HCT116 (cell line): ENCODE data around the gene SLC9A9. TPM values are rescaled to one million over a fixed set of nuclear protein-coding genes. Genes with fewer than 3 reads are reported as not detected.

Experiments used
- ATAC-seq: fragments of 200-7000 bp; cut with Tn5 transposase; 2 replicates; pipeline ENCODE4 v1.9.1; 2020; ENCODE audit warnings: mild to moderate bottlenecking, moderate library complexity
- BruUV-seq: library from RNA; stranded (reverse); fragments of 400-500 nt; replicated peaks from 2 replicates; lab custom pipeline; 2021; lab: Mats Ljungman, UMichigan
- CTCF ChIA-PET: fragments of 300-600 bp; sonication (Branson Sonifier 250); formaldehyde crosslinking; loops from one replicate; lab custom pipeline; 2021; ENCODE audit warnings: antibody characterized with exemption; lab: Charles Lee
- POLR2A ChIA-PET: fragments of 300-600, 350-600 bp; sonication (Branson Sonifier 250); formaldehyde crosslinking; loops from one replicate; lab custom pipeline; 2021; ENCODE audit warnings: antibody characterized with exemption; lab: Charles Lee
- RAD21 ChIA-PET, 2 experiments: fragments of 300-600 bp; sonication (Branson Sonifier 250); formaldehyde crosslinking; loops; one replicate each; lab custom pipeline; 2023; ENCODE audit warnings: low total read pairs in 2 of 2; ENCODE audit not compliant: uncharacterized antibody in 2 of 2, unreplicated experiment in 2 of 2, low non-redundant PET in 1 of 2; lab: Charles Lee
- DNase-seq: peaks from one replicate; pipeline ENCODE4 v3.0.0-alpha.2; 2010; ENCODE audit warnings: low read depth, low spot score
- H2AFZ ChIP-seq: fragments of 200-600 bp; shearing (Covaris generic), sonication (generic); 2 replicates; pipeline ENCODE4 v1.6.1; 2017; ENCODE audit warnings: low read depth, mixed run types, mixed read lengths, antibody characterized with exemption, low read length; ENCODE audit not compliant: poor library complexity, severe bottlenecking
- H3K27ac ChIP-seq: 2 replicates; pipeline ENCODE4 v1.5.1; 2012; ENCODE audit warnings: low read depth, low read length
- H3K27me3 ChIP-seq: fragments of 200-600 bp; sonication (generic); 2 replicates; pipeline ENCODE4 v1.6.1; 2016; ENCODE audit warnings: mixed run types, low read length, mixed read lengths; ENCODE audit not compliant: insufficient read depth
- H3K36me3 ChIP-seq, 2 experiments: fragments of 200-500 bp in 1 of 2; fragments of 200-600 bp in 1 of 2; sonication (Bioruptor generic) in 1 of 2; sonication (generic) in 1 of 2; 2 replicates each; pipeline versions ENCODE4 v1.5.1 to v1.6.1; 2014 to 2016; ENCODE audit warnings: low read length in 2 of 2, inconsistent platforms in 1 of 2, mixed read lengths in 1 of 2, mixed run types in 1 of 2; ENCODE audit not compliant: insufficient read depth in 2 of 2, control insufficient read depth in 1 of 2
- H3K4me1 ChIP-seq, 2 experiments: fragments of 200-600 bp in 1 of 2; sonication (generic) in 1 of 2; 2 replicates each; pipeline versions ENCODE4 v1.5.1 to v1.6.1; 2012 to 2017; ENCODE audit warnings: low read length in 2 of 2, inconsistent platforms in 1 of 2, mild to moderate bottlenecking in 1 of 2, mixed read lengths in 1 of 2, mixed run types in 1 of 2, moderate library complexity in 1 of 2; ENCODE audit not compliant: insufficient read depth in 2 of 2, control insufficient read depth in 1 of 2
- H3K4me2 ChIP-seq: fragments of 200-600 bp; sonication (generic); 2 replicates; pipeline ENCODE4 v1.6.1; 2017; ENCODE audit warnings: mixed run types, low read length, mixed read lengths
- H3K4me3 ChIP-seq, 2 experiments: fragments of 200-600 bp in 1 of 2; sonication (generic) in 1 of 2; replicated peaks in 1 of 2; 2 replicates each; pipeline ENCODE4 v1.5.1; 2011 to 2016; ENCODE audit warnings: low read length in 2 of 2, control low read depth in 1 of 2, low read depth in 1 of 2, mild to moderate bottlenecking in 1 of 2, mixed read lengths in 1 of 2, mixed run types in 1 of 2
- H3K79me2 ChIP-seq: fragments of 200-600 bp; sonication (generic); 2 replicates; pipeline ENCODE4 v1.6.1; 2017; ENCODE audit warnings: mild to moderate bottlenecking, mixed run types, low read length, moderate library complexity, mixed read lengths; ENCODE audit not compliant: insufficient read depth
- H3K9ac ChIP-seq: fragments of 200-600 bp; sonication (generic); 2 replicates; pipeline ENCODE4 v1.6.1; 2016; ENCODE audit warnings: low read length, mixed read lengths
- H3K9me2 ChIP-seq: fragments of 200-600 bp; sonication (generic), shearing (Covaris generic); 2 replicates; pipeline ENCODE4 v1.6.1; 2017; ENCODE audit warnings: mixed run types, mild to moderate bottlenecking, moderate library complexity; ENCODE audit not compliant: insufficient read depth
- H3K9me3 ChIP-seq, 2 experiments: fragments of 200-500 bp in 1 of 2; fragments of 200-600 bp in 1 of 2; sonication (Bioruptor generic) in 1 of 2; sonication (generic) in 1 of 2; 2 replicates each; pipeline ENCODE4 v1.6.1; 2014 to 2017; ENCODE audit warnings: low read length in 2 of 2, mixed read lengths in 2 of 2, inconsistent platforms in 1 of 2, low read depth in 1 of 2, mild to moderate bottlenecking in 1 of 2, mixed run types in 1 of 2, moderate library complexity in 1 of 2; ENCODE audit not compliant: control insufficient read depth in 1 of 2, insufficient read depth in 1 of 2
- H4K20me1 ChIP-seq: fragments of 200-600 bp; sonication (generic), shearing (Covaris generic); 2 replicates; pipeline ENCODE4 v1.6.1; 2017; ENCODE audit warnings: mixed run types, mild to moderate bottlenecking, moderate library complexity; ENCODE audit not compliant: insufficient read depth
- ATF3 ChIP-seq: IDR thresholded peaks from 2 replicates; pipeline ENCODE4 v1.6.1; 2012
- CEBPB ChIP-seq: IDR thresholded peaks from 2 replicates; pipeline ENCODE4 v1.6.1; 2012; ENCODE audit warnings: low read depth
- CTCF ChIP-seq, 3 experiments: fragments of 200-600 bp in 1 of 3; sonication (generic) in 1 of 3; IDR thresholded peaks in 2 of 3; conservative IDR thresholded peaks in 1 of 3; 2 replicates each; pipeline ENCODE4 v1.5.1; 2012 to 2017; ENCODE audit warnings: low read depth in 2 of 3, low read length in 2 of 3, antibody characterized with exemption in 1 of 3, borderline replicate concordance in 1 of 3, control low read depth in 1 of 3, mild to moderate bottlenecking in 1 of 3, mixed read lengths in 1 of 3, mixed run types in 1 of 3, moderate library complexity in 1 of 3; ENCODE audit not compliant: insufficient read depth in 1 of 3
- EGR1 ChIP-seq: IDR thresholded peaks from 2 replicates; pipeline ENCODE4 v1.6.1; 2012; ENCODE audit warnings: low read depth
- ELF1 ChIP-seq: IDR thresholded peaks from 2 replicates; pipeline ENCODE4 v1.6.1; 2012; ENCODE audit warnings: low read depth, borderline replicate concordance
- EZH2 ChIP-seq: fragments of 200-600 bp; sonication (generic); IDR thresholded peaks from 2 replicates; pipeline ENCODE4 v1.6.1; 2017; ENCODE audit warnings: antibody characterized with exemption, mixed run types
- EZH2phosphoT487 ChIP-seq: fragments of 200-600 bp; IDR thresholded peaks from 2 replicates; pipeline ENCODE4 v1.6.1; 2018; ENCODE audit warnings: antibody characterized with exemption, borderline replicate concordance
- FOSL1 ChIP-seq: IDR thresholded peaks from 2 replicates; pipeline ENCODE4 v1.6.1; 2012; ENCODE audit warnings: low read depth
- JUND ChIP-seq: IDR thresholded peaks from 2 replicates; pipeline ENCODE4 v1.6.1; 2012
- POLR2A ChIP-seq: IDR thresholded peaks from 2 replicates; pipeline ENCODE4 v1.7.0; 2011; ENCODE audit warnings: borderline replicate concordance; ENCODE audit not compliant: insufficient read depth, insufficient read length; ENCODE audit errors: extremely low read depth
- POLR2AphosphoS5 ChIP-seq: IDR thresholded peaks from 2 replicates; pipeline ENCODE4 v1.6.1; 2011; ENCODE audit warnings: mild to moderate bottlenecking, low read depth, low read length, moderate library complexity
- RAD21 ChIP-seq: IDR thresholded peaks from 2 replicates; pipeline ENCODE4 v1.6.1; 2012; ENCODE audit warnings: low read depth, mild to moderate bottlenecking
- REST ChIP-seq: IDR thresholded peaks from 2 replicates; pipeline ENCODE4 v1.6.1; 2012; ENCODE audit warnings: low read depth
- SP1 ChIP-seq: IDR thresholded peaks from 2 replicates; pipeline ENCODE4 v1.6.1; 2012; ENCODE audit warnings: low read depth
- SRF ChIP-seq: IDR thresholded peaks from 2 replicates; pipeline ENCODE4 v1.6.1; 2012; ENCODE audit warnings: low read depth
- TCF7L2 ChIP-seq: IDR thresholded peaks from 2 replicates; pipeline ENCODE4 v1.7.0; 2011; ENCODE audit warnings: borderline replicate concordance, inconsistent platforms; ENCODE audit not compliant: insufficient read depth, insufficient read length; ENCODE audit errors: extremely low read depth
- YY1 ChIP-seq: IDR thresholded peaks from 2 replicates; pipeline ENCODE4 v1.6.1; 2011; ENCODE audit warnings: low read length, low read depth, moderate library complexity, mild to moderate bottlenecking; ENCODE audit not compliant: insufficient replicate concordance; ENCODE audit errors: extremely low read depth
- ZFX ChIP-seq: fragments of 450-650 bp; IDR thresholded peaks from 2 replicates; pipeline ENCODE4 v1.6.1; 2017
- intact Hi-C: fragments of 100-400 bp; cut with micrococcal nuclease; formaldehyde crosslinking; loops from 2 replicates; pipeline ENCODE4 v1.10.0; 2022
- total RNA-seq: library from RNA; stranded (reverse); gene quantifications from one replicate; pipeline ENCODE4 v1.2.1, GENCODE V29; 2021; ENCODE audit not compliant: unreplicated experiment

Gene SLC9A9
- total RNA-seq, 1 experiment from 2014 or later: 0.20 TPM

- intact Hi-C loops: no loop called here
- ChIA-PET CTCF (no interaction called here), POLR2A (no interaction called here), RAD21 (no interaction called here)
- Histone ChIP-seq H3K27me3 (no peaks in the 10 kb centered on the region), H3K4me1 (no peaks in the 10 kb centered on the region), H2AFZ (peak overlapping the region; percentile 22), H3K9me2 (no peaks in the 10 kb centered on the region), H3K27ac (no peak overlapping the region), H3K9ac (no peak overlapping the region), H3K9me3 (no peaks in the 10 kb centered on the region), H3K79me2 (no peaks in the 10 kb centered on the region), H3K4me2 (no peak overlapping the region), H4K20me1 (no peaks in the 10 kb centered on the region), H3K4me3 (no peak overlapping the region), H3K36me3 (no peaks in the 10 kb centered on the region)
- DNase-seq (no peak), ATAC-seq (no peak)
- no peak for TF ChIP-seq RAD21
- TF ChIP-seq REST: no peak
- no peak for TF ChIP-seq ELF1
- TF ChIP-seq ZFX: no peak
- TF ChIP-seq POLR2A: no peak
- no peak for TF ChIP-seq CEBPB
- TF ChIP-seq EGR1: no peak
- TF ChIP-seq CTCF (IDR thresholded peaks at IDR 0.05 in 2 of 3, conservative IDR thresholded peaks at IDR 0.05 in 1 of 3; ENCODE audit: borderline replicate concordance in 1 of 3, insufficient read depth in 1 of 3, low read depth in 2 of 3, low read length in 2 of 3): no peak
- no peak for TF ChIP-seq TCF7L2
- no peak for TF ChIP-seq EZH2
- no peak for TF ChIP-seq JUND
- no peak for TF ChIP-seq ATF3
- TF ChIP-seq EZH2phosphoT487: no peak
- no peak for TF ChIP-seq POLR2AphosphoS5
- no peak for TF ChIP-seq SP1
- TF ChIP-seq YY1: no peak
- TF ChIP-seq FOSL1: no peak
- no peak for TF ChIP-seq SRF
- BruUV-seq: no TSS peak
Measured at GRCh38 chr3:143514874-143515273, 333.4 kb downstream of the SLC9A9 start.
